ENCODE measurements around the gene NMNAT2. TPM values are rescaled to one million over a fixed set of nuclear protein-coding genes. Genes with fewer than 3 reads are reported as not detected.

The NMNAT2 gene
- total RNA-seq, 1 experiment from 2014 or later, result 8.2 TPM

- DNase-seq (ENCODE audit: low read depth), result no peak
Measured at GRCh38 chr1:183215076-183215720, 203.0 kb downstream of the NMNAT2 start.

- no peak for DNase-seq (ENCODE audit: low read depth)
Measured at GRCh38 chr1:183214021-183214970, 203.9 kb downstream of the NMNAT2 start.

- DNase-seq (ENCODE audit: low read depth), result no peak
Measured at GRCh38 chr1:183212870-183213269, 205.3 kb downstream of the NMNAT2 start.

- DNase-seq (ENCODE audit: low read depth), result no peak
Measured at GRCh38 chr1:183210681-183211080, 207.5 kb downstream of the NMNAT2 start.

- DNase-seq (ENCODE audit: low read depth), result peak; percentile 96
Measured at GRCh38 chr1:183209533-183210158, 208.5 kb downstream of the NMNAT2 start.

- no peak for DNase-seq (ENCODE audit: low read depth)
Measured at GRCh38 chr1:183206538-183207122, 211.6 kb downstream of the NMNAT2 start.

- no peak for DNase-seq (ENCODE audit: low read depth)
Measured at GRCh38 chr1:183205196-183205781, 212.9 kb downstream of the NMNAT2 start.

GRCh38 chr1:183203094-183203493 lies 215.1 kb downstream of the NMNAT2 start:
- peak; percentile 56 for DNase-seq (ENCODE audit: low read depth)

- no peak for DNase-seq (ENCODE audit: low read depth)
Measured at GRCh38 chr1:183200451-183200850, 217.7 kb downstream of the NMNAT2 start.

GRCh38 chr1:183199304-183199703 lies 218.9 kb downstream of the NMNAT2 start:
- no peak for DNase-seq (ENCODE audit: low read depth)

- peak; percentile 61 for DNase-seq (ENCODE audit: low read depth)
Measured at GRCh38 chr1:183198463-183198862, 219.7 kb downstream of the NMNAT2 start.

Other genes starting within 250 kb of the NMNAT2 start
- 3.3 and 3.4 TPM in 2 replicates for gene LAMC2, start 232.1 kb downstream of the NMNAT2 start, total RNA-seq (2014; rRNA removed; shearing (Covaris generic))
- gene SMG7, start 54.1 kb upstream of the NMNAT2 start, total RNA-seq (2014; rRNA removed; shearing (Covaris generic)), result 31.7 and 65.6 TPM in 2 replicates
- gene NCF2, start 172.1 kb upstream of the NMNAT2 start, total RNA-seq (2014; rRNA removed; shearing (Covaris generic)), result 10.8 and 17.1 TPM in 2 replicates
- 293 and 409 TPM in 2 replicates for gene ARPC5, start 217.4 kb upstream of the NMNAT2 start, total RNA-seq (2014; rRNA removed; shearing (Covaris generic))
- gene APOBEC4, start 234.9 kb upstream of the NMNAT2 start, total RNA-seq (2014; rRNA removed; shearing (Covaris generic)), result not detected in 2 replicates

All from M059J (cell line).